ENCODE measurements around the gene PHC2. TPM values are rescaled to one million over a fixed set of nuclear protein-coding genes. Genes with fewer than 3 reads are reported as not detected.
A peak's percentile ranks its signal among the peaks of the same experiment; 100 is the strongest.

Gene PHC2
- total RNA-seq, 2 donors from 2014 or later = 14.2 to 27.4 TPM

DNA sequence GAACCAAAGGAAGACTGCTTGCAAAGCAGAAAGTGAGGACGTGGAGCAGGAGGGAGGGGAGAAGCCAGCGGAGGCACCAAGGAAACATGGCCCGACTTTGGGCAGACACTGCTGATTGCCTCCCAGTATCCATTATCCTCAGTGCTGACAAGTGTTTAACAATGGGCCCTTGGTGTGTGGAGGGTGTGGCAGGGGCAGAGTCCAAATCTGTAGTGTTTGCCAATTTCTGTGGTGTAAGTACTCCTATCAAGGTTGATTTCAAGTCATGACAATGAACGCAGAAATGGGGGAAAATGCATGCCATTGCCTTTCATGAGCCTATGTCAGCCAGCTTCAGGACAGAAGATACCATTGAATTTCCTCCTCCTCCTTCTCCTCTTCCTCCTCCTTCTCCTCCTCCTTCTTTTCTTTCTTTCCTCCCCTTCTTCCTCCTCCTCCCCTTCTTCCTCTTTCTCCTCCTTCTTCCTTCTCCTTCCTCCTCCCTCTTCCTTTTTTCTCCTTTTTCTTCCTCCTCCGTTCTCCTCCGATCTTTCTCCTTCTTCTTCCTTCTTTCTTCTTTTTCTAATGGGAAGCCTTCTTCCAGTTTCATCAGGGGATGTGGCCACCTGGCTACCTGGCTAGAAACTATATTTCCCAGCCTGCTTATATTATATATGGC, 10.3 kb upstream of the PHC2 start:
- Mint-ChIP-seq H3K4me3 (no peak overlapping the region), H3K27me3 (peaks cover 31 to 54% of the 10 kb centered on the region in 2 donors), H3K4me1 (ENCODE audit: low read depth in 2 of 2) (peaks cover 0 to 2% of the 10 kb centered on the region in 2 donors), H3K9me3 (no peaks in the 10 kb centered on the region), H3K27ac (no peak overlapping the region), H3K36me3 (no peaks in the 10 kb centered on the region)
- no peak for ATAC-seq
- DNase-seq (ENCODE audit: low spot score) = no peak

GRCh38 chr1:33439662-33440061, 8.8 kb upstream of the PHC2 start:
- Mint-ChIP-seq H3K27me3 (peaks cover 27 to 41% of the 10 kb centered on the region in 2 donors), H3K36me3 (no peaks in the 10 kb centered on the region), H3K4me1 (ENCODE audit: low read depth in 2 of 2) (no peaks in the 10 kb centered on the region), H3K9me3 (no peaks in the 10 kb centered on the region), H3K27ac (no peak overlapping the region), H3K4me3 (no peak overlapping the region)
- ATAC-seq (no peak), DNase-seq (ENCODE audit: low spot score) (no peak)

- H3K27me3 Mint-ChIP-seq = peaks cover 27 to 44% of the 10 kb centered on the region in 2 donors
- H3K4me1 Mint-ChIP-seq (ENCODE audit: low read depth in 2 of 2) = peaks cover 2 to 5% of the 10 kb centered on the region in 2 donors
- DNase-seq (ENCODE audit: low spot score) = no peak
- no peaks in the 10 kb centered on the region for H3K9me3 Mint-ChIP-seq
- H3K36me3 Mint-ChIP-seq = no peaks in the 10 kb centered on the region
- ATAC-seq = no peak
- H3K4me3 Mint-ChIP-seq = no peak overlapping the region
- H3K27ac Mint-ChIP-seq = no peak overlapping the region
Measured at GRCh38 chr1:33438364-33439160, 7.7 kb upstream of the PHC2 start.

- H3K4me3 Mint-ChIP-seq = no peak overlapping the region
- peaks cover 3 to 8% of the 10 kb centered on the region in 2 donors for H3K4me1 Mint-ChIP-seq (ENCODE audit: low read depth in 2 of 2)
- no peak for DNase-seq (ENCODE audit: low spot score)
- H3K9me3 Mint-ChIP-seq = no peaks in the 10 kb centered on the region
- no peak overlapping the region for H3K27ac Mint-ChIP-seq
- ATAC-seq = no peak
- H3K27me3 Mint-ChIP-seq = peaks cover 21 to 31% of the 10 kb centered on the region in 2 donors
- no peaks in the 10 kb centered on the region for H3K36me3 Mint-ChIP-seq
Measured at GRCh38 chr1:33436557-33437285, 5.8 kb upstream of the PHC2 start.

DNA sequence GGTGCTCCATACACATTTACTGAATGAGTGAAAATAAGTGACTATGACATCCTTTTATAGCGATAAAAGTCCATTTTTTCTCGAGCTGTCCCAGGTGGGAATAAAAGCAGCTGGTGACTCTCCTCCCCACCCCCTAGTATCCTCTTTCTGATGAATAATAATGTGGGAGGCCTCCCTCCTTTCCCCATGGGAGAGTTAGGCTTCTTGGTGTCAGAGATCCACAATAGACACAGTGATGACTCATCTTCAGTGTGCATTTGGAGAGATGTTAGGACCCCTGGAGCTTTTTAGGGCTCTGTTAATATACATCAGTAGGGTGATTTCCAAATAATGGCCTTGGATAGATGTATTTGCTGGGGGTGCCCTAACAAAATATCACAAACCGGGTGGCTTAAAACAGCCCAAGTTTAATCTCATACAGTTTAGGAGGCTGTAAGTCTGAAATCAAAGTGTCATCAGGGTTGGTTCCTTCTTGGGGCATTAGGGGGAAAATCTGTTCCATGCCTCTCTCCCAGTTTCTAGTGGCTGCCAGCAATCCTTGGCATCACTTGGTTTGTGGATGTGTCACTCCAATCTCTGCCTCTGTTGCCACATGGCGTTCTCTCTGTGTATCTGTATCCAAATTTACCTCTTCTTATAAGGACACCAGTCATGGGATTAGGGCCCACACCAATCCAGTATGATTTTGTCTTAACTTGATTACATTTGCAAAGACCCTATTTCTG, 4.4 kb upstream of the PHC2 start:
- no peaks in the 10 kb centered on the region for H3K36me3 Mint-ChIP-seq
- H3K4me3 Mint-ChIP-seq = no peak overlapping the region
- peaks cover 12 to 18% of the 10 kb centered on the region in 2 donors for H3K27me3 Mint-ChIP-seq
- no peaks in the 10 kb centered on the region for H3K9me3 Mint-ChIP-seq
- H3K27ac Mint-ChIP-seq = no peak overlapping the region
- H3K4me1 Mint-ChIP-seq (ENCODE audit: low read depth in 2 of 2) = peaks cover 3 to 10% of the 10 kb centered on the region in 2 donors
- ATAC-seq (no peak), DNase-seq (ENCODE audit: low spot score) (no peak)

DNA sequence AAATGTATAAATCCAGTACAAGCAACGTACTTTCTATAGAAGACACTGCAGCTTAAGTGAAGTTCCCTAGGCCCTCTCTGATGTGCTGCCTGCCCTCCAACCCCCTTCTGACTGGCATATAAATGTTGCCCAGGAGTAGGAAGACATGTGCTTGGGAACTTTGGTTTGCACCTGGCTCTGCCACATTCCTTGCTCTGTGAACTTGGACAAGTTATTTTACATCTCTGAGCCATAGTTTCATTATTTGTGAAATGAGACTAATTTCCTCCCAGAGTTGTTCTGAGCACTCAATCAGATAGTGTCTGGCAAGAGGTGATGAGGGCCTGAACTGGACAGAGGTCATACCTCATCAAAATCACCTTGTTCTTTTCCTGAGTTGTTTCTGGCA, 3.5 kb upstream of the PHC2 start:
- no peak overlapping the region for H3K4me3 Mint-ChIP-seq
- H3K27me3 Mint-ChIP-seq = peaks cover 6 to 9% of the 10 kb centered on the region in 2 donors
- H3K4me1 Mint-ChIP-seq (ENCODE audit: low read depth in 2 of 2) = peaks cover 3 to 10% of the 10 kb centered on the region in 2 donors
- no peaks in the 10 kb centered on the region for H3K36me3 Mint-ChIP-seq
- H3K9me3 Mint-ChIP-seq = no peaks in the 10 kb centered on the region
- no peak for ATAC-seq
- H3K27ac Mint-ChIP-seq = no peak overlapping the region
- DNase-seq (ENCODE audit: low spot score) = no peak

DNA sequence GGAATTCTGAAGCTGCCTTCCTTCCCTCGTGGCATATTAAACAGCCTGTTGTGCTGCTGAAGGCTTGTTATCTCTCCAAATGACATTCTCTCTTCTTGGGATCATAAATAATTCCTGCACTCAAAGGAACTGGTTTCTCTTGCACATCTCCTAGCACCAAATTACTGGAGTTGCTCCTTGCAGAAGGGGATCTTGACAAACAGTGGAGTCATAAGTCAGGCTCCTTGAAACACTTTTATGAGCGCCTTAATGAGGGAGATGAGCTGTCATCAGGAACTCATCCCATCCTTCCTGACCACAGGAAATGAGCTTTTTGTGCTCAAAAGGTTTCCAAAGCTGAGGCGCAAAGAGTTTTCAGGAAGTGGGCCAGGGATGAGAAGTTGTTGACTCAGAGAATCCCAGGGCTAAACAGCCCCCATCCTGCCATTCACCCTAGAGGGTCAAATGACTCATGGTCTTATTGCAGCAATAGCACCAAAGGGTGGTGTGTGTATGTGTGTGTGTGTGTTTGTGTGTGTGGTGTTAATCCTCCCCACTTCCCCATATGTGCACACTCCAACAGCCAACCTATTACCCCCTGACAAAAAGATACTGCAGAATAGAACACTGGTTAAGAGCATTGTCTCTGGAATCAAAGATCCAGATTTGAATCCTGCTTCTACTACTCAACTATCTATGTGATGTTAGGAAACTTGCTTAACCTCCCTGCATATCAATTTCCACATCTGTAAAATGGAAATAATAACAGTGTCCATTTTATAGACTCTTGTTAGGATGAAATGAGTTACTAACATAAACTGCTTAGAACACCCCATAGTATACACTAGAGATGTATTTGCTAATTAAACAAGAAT, 2.8 kb upstream of the PHC2 start:
- no peaks in the 10 kb centered on the region for H3K36me3 Mint-ChIP-seq
- no peak overlapping the region for H3K4me3 Mint-ChIP-seq
- no peak for ATAC-seq
- no peak overlapping the region for H3K27ac Mint-ChIP-seq
- peaks cover 2 to 6% of the 10 kb centered on the region in 2 donors for H3K27me3 Mint-ChIP-seq
- no peak for DNase-seq (ENCODE audit: low spot score)
- H3K9me3 Mint-ChIP-seq = no peaks in the 10 kb centered on the region
- peaks cover 3 to 10% of the 10 kb centered on the region in 2 donors for H3K4me1 Mint-ChIP-seq (ENCODE audit: low read depth in 2 of 2)

DNA sequence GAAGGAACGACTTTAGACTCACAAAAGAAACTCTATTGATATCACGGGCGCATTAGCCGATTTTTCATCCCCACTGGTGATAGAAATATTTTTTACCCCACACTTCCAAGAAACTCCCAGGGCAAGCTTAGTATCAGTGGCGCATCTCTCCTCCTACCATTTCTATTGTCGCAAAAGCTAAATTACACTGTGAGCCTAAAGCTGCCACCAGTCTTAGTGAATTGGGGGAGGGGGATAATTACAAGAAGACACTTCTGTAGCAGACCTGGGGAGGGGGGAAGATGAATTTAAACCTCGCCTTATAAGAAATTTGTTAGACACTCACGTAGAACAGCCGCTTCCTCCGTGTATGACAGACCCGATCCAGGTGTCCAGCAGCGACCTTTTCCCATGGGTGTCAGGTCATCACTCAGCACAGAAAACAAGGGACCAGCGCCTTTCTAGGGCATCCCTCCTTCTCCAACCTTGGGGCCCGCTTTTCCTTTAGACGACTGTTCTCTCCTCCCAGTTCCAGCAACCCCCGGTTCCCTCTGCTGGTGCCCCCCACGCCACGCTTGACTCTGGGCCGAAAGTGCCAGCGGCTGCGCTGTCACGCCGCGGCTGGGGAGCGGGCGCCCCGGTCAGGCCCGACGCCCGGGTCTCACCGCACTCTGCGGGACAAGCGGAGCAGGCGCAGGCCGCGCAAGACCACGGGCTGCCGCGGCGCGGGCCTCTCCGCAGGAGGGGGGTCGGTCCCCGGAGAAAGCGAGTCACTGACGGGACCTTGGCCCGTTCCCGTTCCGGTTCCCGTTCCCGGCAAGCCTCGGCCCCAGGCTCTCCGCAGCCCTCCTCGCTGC, 821 bp downstream of the PHC2 start:
- peaks cover 3 to 10% of the 10 kb centered on the region in 2 donors for H3K4me1 Mint-ChIP-seq (ENCODE audit: low read depth in 2 of 2)
- H3K4me3 Mint-ChIP-seq = no peak overlapping the region
- no peak for DNase-seq (ENCODE audit: low spot score)
- H3K27me3 Mint-ChIP-seq = peaks cover 6 to 11% of the 10 kb centered on the region in 2 donors
- H3K9me3 Mint-ChIP-seq = no peaks in the 10 kb centered on the region
- peak; percentile 1 to 52 for ATAC-seq
- no peaks in the 10 kb centered on the region for H3K36me3 Mint-ChIP-seq
- H3K27ac Mint-ChIP-seq = no peak overlapping the region

DNA sequence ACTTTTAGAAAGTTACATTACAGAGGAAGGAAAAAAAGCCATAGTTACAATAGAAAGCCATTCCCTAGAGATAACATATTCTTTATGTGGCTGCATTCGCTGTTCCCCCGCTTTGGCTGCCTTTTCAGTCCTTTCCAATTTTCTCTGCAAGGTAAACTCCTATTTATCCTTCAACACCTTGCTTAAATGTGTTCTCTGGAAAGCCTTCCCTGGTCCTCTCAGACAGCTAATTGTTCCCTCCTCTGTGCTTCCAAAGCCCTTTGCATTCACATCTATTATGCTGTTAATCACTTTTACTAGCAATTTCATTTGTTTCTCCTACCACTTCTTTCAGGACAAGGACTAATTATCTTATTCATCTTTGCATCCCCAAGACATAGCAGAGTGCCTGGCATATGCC, 1.6 kb downstream of the PHC2 start:
- Mint-ChIP-seq H3K9me3 (no peaks in the 10 kb centered on the region), H3K27me3 (peaks cover 6 to 13% of the 10 kb centered on the region in 2 donors), H3K27ac (no peak overlapping the region), H3K4me1 (ENCODE audit: low read depth in 2 of 2) (peaks cover 3 to 10% of the 10 kb centered on the region in 2 donors), H3K36me3 (no peaks in the 10 kb centered on the region), H3K4me3 (no peak overlapping the region)
- ATAC-seq (no peak), DNase-seq (ENCODE audit: low spot score) (no peak)

DNA sequence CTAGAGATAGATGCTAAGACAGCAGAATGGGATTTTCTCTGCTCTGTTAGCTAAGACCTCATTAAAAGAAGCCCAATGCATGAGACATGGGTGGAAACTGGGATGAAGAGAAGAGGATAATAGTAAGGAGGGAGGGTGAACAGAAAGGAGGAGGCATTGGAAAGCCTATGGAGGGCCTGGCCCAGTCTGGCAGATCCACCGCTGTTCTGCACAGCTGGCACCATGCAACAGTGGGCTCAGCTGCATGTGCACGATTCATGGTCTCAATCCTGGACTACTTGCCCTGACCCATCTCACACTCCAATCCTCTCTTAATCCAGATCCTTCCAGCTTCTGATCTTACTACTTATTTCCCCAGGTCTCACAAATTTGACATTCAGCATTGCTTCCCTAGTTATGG, 2.2 kb downstream of the PHC2 start:
- Mint-ChIP-seq H3K36me3 (no peaks in the 10 kb centered on the region), H3K27me3 (peaks cover 3 to 13% of the 10 kb centered on the region in 2 donors), H3K27ac (no peak overlapping the region), H3K9me3 (no peaks in the 10 kb centered on the region), H3K4me3 (no peak overlapping the region), H3K4me1 (ENCODE audit: low read depth in 2 of 2) (peaks cover 3 to 6% of the 10 kb centered on the region in 2 donors)
- DNase-seq (ENCODE audit: low spot score) (no peak), ATAC-seq (no peak)

- Mint-ChIP-seq H3K4me3 (no peak overlapping the region), H3K36me3 (no peaks in the 10 kb centered on the region), H3K9me3 (no peaks in the 10 kb centered on the region), H3K27ac (no peak overlapping the region), H3K27me3 (peaks cover 11 to 20% of the 10 kb centered on the region in 2 donors), H3K4me1 (ENCODE audit: low read depth in 2 of 2) (peaks cover 0 to 3% of the 10 kb centered on the region in 2 donors)
- ATAC-seq (no peak), DNase-seq (ENCODE audit: low spot score) (no peak)
Measured at GRCh38 chr1:33426916-33427315, 4.0 kb downstream of the PHC2 start.

DNA sequence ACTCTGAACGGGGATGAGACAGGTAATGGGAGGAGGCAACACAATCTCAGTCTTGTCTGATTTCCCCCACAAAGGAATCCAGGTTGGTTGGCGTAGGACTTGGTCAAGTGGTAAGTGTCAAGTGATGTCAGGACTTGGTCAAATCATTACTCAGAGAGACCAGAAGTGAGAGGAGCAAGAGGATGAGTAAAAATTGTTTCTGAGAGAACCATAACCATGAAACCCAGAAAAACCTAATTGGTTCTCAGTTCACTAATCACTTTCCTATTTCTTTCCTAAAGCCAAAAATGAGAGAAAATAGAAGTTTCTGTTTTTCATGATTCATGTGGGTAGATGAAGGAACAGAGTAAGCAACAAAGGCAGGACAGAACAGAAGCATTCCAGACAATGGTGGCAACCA, 5.0 kb downstream of the PHC2 start:
- Mint-ChIP-seq H3K4me1 (ENCODE audit: low read depth in 2 of 2) (no peaks in the 10 kb centered on the region), H3K36me3 (no peaks in the 10 kb centered on the region), H3K27me3 (peaks cover 11 to 25% of the 10 kb centered on the region in 2 donors), H3K9me3 (no peaks in the 10 kb centered on the region), H3K4me3 (no peak overlapping the region), H3K27ac (no peak overlapping the region)
- no peak for ATAC-seq
- no peak for DNase-seq (ENCODE audit: low spot score)
